Measurements from ENCODE around the gene TMEM120B.

Gene TMEM120B

DNA sequence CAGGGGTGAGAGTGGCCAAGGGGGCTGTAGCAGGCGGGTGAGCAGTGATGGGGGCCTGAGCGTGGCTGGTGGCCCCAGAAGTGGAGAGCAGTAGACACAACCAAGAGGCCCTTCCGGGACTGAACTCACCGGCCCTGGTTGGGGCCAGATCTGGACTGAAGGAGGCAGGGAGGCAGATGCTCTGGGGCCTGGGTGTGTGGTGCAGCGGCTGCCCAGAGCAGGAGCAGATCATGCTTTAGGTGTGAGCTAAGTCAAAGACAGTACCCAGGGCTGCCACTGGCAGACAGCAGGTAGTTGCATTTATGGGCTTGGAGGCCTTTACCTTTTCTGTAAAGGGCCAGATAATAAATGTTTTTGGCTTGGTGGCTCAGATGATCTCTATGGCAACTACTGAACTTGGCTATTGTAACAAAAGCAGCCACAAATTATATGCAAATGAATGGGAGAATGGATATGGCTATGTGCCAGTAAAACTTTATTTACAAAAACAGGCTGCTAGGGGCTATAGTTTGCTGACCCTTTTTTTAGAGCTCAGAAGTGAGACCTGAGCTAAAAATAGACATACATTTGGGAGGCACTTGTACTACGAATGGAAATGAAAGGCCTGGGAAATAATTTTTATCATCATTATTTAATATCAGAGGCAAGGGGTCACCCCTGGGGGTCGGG lies 116.8 kb downstream of the TMEM120B start:
- Histone ChIP-seq H3K27me3 (ENCODE audit: insufficient read depth, low read length, poor library complexity) (no peaks in the 10 kb centered on the region), H4K20me1 (ENCODE audit: insufficient read depth, low read length) (peaks cover 14% of the 10 kb centered on the region), H3K4me2 (ENCODE audit: insufficient read depth, low read length) (no peak overlapping the region), H3K9ac (ENCODE audit: low read depth, low read length) (no peak overlapping the region), H3K4me3 (ENCODE audit: low read depth in 1 of 2, low read length in 2 of 2) (no peak overlapping the region), H2AFZ (ENCODE audit: low read depth, low read length) (no peak overlapping the region), H3K79me2 (ENCODE audit: insufficient read depth, low read length) (peaks cover 4% of the 10 kb centered on the region; the same call in 1 of the 2 replicates), H3K4me1 (ENCODE audit: insufficient read depth, low read length) (no peaks in the 10 kb centered on the region), H3K27ac (ENCODE audit: low read length) (no peak overlapping the region), H3K36me3 (ENCODE audit: insufficient read depth, low read length) (peaks cover 71% of the 10 kb centered on the region), H3K9me3 (ENCODE audit: insufficient read depth, low read length, severe bottlenecking) (no peaks in the 10 kb centered on the region)
- DNase-seq (no peak), ATAC-seq (ENCODE audit: insufficient read depth, low read depth) (no peak)
- TF ChIP-seq, protein P1, sequence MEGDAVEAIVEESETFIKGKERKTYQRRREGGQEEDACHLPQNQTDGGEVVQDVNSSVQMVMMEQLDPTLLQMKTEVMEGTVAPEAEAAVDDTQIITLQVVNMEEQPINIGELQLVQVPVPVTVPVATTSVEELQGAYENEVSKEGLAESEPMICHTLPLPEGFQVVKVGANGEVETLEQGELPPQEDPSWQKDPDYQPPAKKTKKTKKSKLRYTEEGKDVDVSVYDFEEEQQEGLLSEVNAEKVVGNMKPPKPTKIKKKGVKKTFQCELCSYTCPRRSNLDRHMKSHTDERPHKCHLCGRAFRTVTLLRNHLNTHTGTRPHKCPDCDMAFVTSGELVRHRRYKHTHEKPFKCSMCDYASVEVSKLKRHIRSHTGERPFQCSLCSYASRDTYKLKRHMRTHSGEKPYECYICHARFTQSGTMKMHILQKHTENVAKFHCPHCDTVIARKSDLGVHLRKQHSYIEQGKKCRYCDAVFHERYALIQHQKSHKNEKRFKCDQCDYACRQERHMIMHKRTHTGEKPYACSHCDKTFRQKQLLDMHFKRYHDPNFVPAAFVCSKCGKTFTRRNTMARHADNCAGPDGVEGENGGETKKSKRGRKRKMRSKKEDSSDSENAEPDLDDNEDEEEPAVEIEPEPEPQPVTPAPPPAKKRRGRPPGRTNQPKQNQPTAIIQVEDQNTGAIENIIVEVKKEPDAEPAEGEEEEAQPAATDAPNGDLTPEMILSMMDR (IDR thresholded peaks at IDR 0.05; ENCODE audit: borderline replicate concordance, extremely low read depth, low read length, poor library complexity, severe bottlenecking): no peak
- TF ChIP-seq EZH2 (IDR thresholded peaks at IDR 0.05; ENCODE audit: borderline replicate concordance, low read depth, low read length, severe bottlenecking): no peak

DNA sequence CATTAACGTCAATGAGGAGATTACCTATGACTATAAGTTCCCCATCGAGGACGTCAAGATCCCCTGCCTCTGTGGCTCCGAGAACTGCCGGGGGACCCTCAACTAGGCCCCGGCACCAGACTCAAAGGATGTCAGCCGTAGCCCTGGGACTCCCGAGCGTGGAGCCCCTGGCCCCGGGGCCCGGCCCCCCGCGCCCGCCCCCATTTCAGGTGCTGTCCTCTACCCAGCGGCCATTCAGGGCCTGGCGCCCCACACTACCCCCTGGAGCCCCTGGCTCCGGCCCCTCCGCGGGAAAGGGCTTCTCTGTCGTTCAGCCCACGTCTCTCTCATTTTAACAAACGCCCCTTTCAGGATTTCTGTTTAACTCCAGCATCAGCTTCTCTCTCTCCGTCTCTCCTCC lies 117.6 kb downstream of the TMEM120B start:
- H3K79me2 ChIP-seq (ENCODE audit: insufficient read depth, low read length): peaks cover 4% of the 10 kb centered on the region; the same call in 1 of the 2 replicates
- DNase-seq (no peak), ATAC-seq (ENCODE audit: insufficient read depth, low read depth) (no peak)
- H3K9ac ChIP-seq (ENCODE audit: low read depth, low read length): no peak overlapping the region
- no peaks in the 10 kb centered on the region for H3K9me3 ChIP-seq (ENCODE audit: insufficient read depth, low read length, severe bottlenecking)
- TF ChIP-seq, protein P1 (IDR thresholded peaks at IDR 0.05; ENCODE audit: borderline replicate concordance, extremely low read depth, low read length, poor library complexity, severe bottlenecking): no peak
- H3K27me3 ChIP-seq (ENCODE audit: insufficient read depth, low read length, poor library complexity): no peaks in the 10 kb centered on the region
- no peaks in the 10 kb centered on the region for H3K4me1 ChIP-seq (ENCODE audit: insufficient read depth, low read length)
- peaks cover 63% of the 10 kb centered on the region for H3K36me3 ChIP-seq (ENCODE audit: insufficient read depth, low read length)
- H3K4me2 ChIP-seq (ENCODE audit: insufficient read depth, low read length): no peak overlapping the region
- H3K4me3 ChIP-seq (ENCODE audit: low read depth in 1 of 2, low read length in 2 of 2): no peak overlapping the region
- no peak overlapping the region for H2AFZ ChIP-seq (ENCODE audit: low read depth, low read length)
- H3K27ac ChIP-seq (ENCODE audit: low read length): no peak overlapping the region
- H4K20me1 ChIP-seq (ENCODE audit: insufficient read depth, low read length): peaks cover 14% of the 10 kb centered on the region

DNA sequence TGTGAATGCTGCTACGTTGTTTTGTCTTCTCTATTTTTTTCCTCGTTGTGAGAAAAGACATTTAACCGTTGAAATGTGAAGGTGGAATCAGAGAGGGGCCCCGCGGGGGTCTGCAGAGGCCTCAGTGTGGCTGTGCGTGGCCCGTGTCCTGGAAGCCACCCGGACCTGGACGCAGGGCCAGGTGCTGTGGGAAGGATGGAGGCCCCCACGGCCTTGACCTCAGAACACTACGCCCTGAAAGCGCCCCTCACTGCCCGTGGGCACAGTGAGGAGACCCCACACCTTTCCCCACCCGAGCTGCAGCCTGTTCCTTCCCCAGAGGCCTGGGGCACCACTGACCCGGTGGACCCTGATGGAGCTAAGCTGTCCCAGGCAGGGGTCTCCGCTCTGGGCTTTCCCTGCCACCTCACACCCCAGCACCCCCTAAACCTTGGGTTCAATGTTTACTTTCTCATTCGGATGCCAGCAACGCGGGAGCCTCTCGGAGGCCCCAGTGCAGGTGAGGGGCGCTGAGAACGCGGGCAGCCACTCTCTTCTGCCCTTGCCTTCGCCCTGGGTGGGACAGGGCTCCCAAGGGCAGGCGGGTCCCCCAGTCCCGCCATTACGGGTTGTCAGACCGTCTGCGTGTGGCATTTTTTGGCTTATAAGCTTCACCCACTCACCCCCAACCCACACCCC lies 118.2 kb downstream of the TMEM120B start:
- Histone ChIP-seq H4K20me1 (ENCODE audit: insufficient read depth, low read length) (peaks cover 14% of the 10 kb centered on the region), H3K9ac (ENCODE audit: low read depth, low read length) (no peak overlapping the region), H3K79me2 (ENCODE audit: insufficient read depth, low read length) (peaks cover 2% of the 10 kb centered on the region; the same call in 1 of the 2 replicates), H3K27me3 (ENCODE audit: insufficient read depth, low read length, poor library complexity) (no peaks in the 10 kb centered on the region), H3K9me3 (ENCODE audit: insufficient read depth, low read length, severe bottlenecking) (no peaks in the 10 kb centered on the region), H2AFZ (ENCODE audit: low read depth, low read length) (no peak overlapping the region), H3K27ac (ENCODE audit: low read length) (no peak overlapping the region), H3K4me1 (ENCODE audit: insufficient read depth, low read length) (no peaks in the 10 kb centered on the region), H3K36me3 (ENCODE audit: insufficient read depth, low read length) (peaks cover 59% of the 10 kb centered on the region), H3K4me2 (ENCODE audit: insufficient read depth, low read length) (no peak overlapping the region), H3K4me3 (ENCODE audit: low read depth in 1 of 2, low read length in 2 of 2) (no peak overlapping the region)
- no peak for TF ChIP-seq EZH2 (IDR thresholded peaks at IDR 0.05; ENCODE audit: borderline replicate concordance, low read depth, low read length, severe bottlenecking)
- TF ChIP-seq, protein P1 (IDR thresholded peaks at IDR 0.05; ENCODE audit: borderline replicate concordance, extremely low read depth, low read length, poor library complexity, severe bottlenecking): no peak
- ATAC-seq (ENCODE audit: insufficient read depth, low read depth) (no peak), DNase-seq (no peak)

Measured in DND-41 (cell line).